ENCODE measurements around the gene ZNF473. TPM values are rescaled to one million over a fixed set of nuclear protein-coding genes. Genes with fewer than 3 reads are reported as not detected.

ZNF473 gene
- total and polyA plus RNA-seq, 2 of the 13 experiments (the other 11 are each of a cell fraction or from before 2014, with no cell fraction given): 5.8 to 11.9 TPM

DNA sequence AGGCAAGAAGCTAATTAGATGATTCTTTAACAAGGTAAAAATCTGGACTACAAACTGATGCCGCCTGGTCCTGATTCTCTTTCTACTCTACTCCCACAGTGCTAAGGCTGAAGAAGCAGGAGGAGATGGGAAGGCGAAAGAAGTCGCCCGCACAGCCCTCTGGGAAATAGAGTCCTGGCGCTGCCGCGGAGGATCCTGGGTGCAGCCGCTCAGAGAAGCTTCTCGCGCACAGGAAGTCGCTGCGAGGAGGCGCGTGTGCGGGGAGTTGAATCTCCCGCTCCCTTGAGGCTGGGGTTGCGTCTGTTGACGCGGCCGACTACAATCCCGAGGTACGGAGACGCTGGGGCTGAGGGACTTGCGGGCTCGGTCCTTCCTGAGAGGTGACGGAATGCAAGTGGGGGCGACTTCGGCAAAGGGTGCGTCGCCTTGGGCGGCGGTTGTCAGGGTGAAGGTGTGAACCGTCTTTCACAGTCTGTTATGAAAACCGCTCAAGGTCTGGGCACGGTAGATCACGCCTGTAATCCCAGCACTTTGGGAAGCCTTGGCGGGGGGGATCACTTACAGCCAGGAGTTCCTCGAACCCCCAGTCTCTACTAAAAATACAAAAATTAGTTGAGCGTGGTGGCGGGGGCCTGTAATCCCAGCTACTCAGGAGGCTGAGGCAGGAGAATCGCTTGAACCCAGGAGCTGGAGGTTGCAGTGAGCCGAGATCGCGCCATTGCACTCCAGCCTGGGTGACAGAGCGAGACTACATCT is at the start of gene ZNF473 (continued):
- TF ChIP-seq ZNF10 (CRISPR knock-in tag; IDR thresholded peaks at IDR 0.05; ENCODE audit: borderline replicate concordance, low read depth) (no peak), ZBTB26 (CRISPR knock-in tag; IDR thresholded peaks at IDR 0.05; ENCODE audit: borderline replicate concordance) (peak; percentile 89), ZNF75D (CRISPR knock-in tag; IDR thresholded peaks at IDR 0.05; ENCODE audit: borderline replicate concordance) (peak; percentile 97), ZNF773 (CRISPR knock-in tag; IDR thresholded peaks at IDR 0.05; ENCODE audit: borderline replicate concordance) (peak; percentile 94; the same call in 1 of the 2 replicates), ZNF841 (CRISPR knock-in tag; IDR thresholded peaks at IDR 0.05; ENCODE audit: borderline replicate concordance) (peak; percentile 82; the same call in 1 of the 2 replicates), ZNF781 (CRISPR knock-in tag; IDR thresholded peaks at IDR 0.05; ENCODE audit: borderline replicate concordance, not compliant biosample characterization) (peak; percentile 100), MEF2D (CRISPR knock-in tag; IDR thresholded peaks at IDR 0.05) (peak; percentile 64), SAP130 (CRISPR knock-in tag; IDR thresholded peaks at IDR 0.05; ENCODE audit: low read depth) (peak; percentile 98), ZNF607 (CRISPR knock-in tag; IDR thresholded peaks at IDR 0.05; ENCODE audit: borderline replicate concordance) (peak; percentile 96), HOXA3 (CRISPR knock-in tag; IDR thresholded peaks at IDR 0.05) (peak; percentile 96), KDM5B (CRISPR knock-in tag; IDR thresholded peaks at IDR 0.05; ENCODE audit: borderline replicate concordance) (peak; percentile 99), GMEB2 (CRISPR knock-in tag; IDR thresholded peaks at IDR 0.05; ENCODE audit: low read depth) (peak; percentile 69), ZNF709 (CRISPR knock-in tag; IDR thresholded peaks at IDR 0.05) (peak; percentile 83; the same call in 1 of the 2 replicates), ZNF234 (CRISPR knock-in tag; conservative IDR thresholded peaks at IDR 0.05) (no peak), BRF2 (CRISPR knock-in tag; IDR thresholded peaks at IDR 0.05) (peak; percentile 95), JUND (CRISPR knock-in tag; IDR thresholded peaks at IDR 0.05) (no peak)
- TF ChIP-seq, protein P1, sequence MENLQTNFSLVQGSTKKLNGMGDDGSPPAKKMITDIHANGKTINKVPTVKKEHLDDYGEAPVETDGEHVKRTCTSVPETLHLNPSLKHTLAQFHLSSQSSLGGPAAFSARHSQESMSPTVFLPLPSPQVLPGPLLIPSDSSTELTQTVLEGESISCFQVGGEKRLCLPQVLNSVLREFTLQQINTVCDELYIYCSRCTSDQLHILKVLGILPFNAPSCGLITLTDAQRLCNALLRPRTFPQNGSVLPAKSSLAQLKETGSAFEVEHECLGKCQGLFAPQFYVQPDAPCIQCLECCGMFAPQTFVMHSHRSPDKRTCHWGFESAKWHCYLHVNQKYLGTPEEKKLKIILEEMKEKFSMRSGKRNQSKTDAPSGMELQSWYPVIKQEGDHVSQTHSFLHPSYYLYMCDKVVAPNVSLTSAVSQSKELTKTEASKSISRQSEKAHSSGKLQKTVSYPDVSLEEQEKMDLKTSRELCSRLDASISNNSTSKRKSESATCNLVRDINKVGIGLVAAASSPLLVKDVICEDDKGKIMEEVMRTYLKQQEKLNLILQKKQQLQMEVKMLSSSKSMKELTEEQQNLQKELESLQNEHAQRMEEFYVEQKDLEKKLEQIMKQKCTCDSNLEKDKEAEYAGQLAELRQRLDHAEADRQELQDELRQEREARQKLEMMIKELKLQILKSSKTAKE (CRISPR knock-in tag; IDR thresholded peaks at IDR 0.05; ENCODE audit: borderline replicate concordance): no peak; the same call in 1 of the 2 replicates
- TF ChIP-seq, protein P2, sequence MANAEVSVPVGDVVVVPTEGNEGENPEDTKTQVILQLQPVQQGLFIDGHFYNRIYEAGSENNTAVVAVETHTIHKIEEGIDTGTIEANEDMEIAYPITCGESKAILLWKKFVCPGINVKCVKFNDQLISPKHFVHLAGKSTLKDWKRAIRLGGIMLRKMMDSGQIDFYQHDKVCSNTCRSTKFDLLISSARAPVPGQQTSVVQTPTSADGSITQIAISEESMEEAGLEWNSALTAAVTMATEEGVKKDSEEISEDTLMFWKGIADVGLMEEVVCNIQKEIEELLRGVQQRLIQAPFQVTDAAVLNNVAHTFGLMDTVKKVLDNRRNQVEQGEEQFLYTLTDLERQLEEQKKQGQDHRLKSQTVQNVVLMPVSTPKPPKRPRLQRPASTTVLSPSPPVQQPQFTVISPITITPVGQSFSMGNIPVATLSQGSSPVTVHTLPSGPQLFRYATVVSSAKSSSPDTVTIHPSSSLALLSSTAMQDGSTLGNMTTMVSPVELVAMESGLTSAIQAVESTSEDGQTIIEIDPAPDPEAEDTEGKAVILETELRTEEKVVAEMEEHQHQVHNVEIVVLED (CRISPR knock-in tag; IDR thresholded peaks at IDR 0.05; ENCODE audit: borderline replicate concordance): peak; percentile 81
- TF ChIP-seq, protein P3, sequence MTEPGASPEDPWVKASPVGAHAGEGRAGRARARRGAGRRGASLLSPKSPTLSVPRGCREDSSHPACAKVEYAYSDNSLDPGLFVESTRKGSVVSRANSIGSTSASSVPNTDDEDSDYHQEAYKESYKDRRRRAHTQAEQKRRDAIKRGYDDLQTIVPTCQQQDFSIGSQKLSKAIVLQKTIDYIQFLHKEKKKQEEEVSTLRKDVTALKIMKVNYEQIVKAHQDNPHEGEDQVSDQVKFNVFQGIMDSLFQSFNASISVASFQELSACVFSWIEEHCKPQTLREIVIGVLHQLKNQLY (CRISPR knock-in tag; IDR thresholded peaks at IDR 0.05): peak; percentile 68
